HG03108 (cell line): ENCODE results near the gene JARID2.

Experiments
- ATAC-seq: cut with Tn5 transposase; IDR thresholded peaks from one replicate; pipeline ENCODE4 v1.9.1; 2021; ENCODE audit warnings: moderate library complexity; ENCODE audit not compliant: unreplicated experiment

JARID2 gene

DNA sequence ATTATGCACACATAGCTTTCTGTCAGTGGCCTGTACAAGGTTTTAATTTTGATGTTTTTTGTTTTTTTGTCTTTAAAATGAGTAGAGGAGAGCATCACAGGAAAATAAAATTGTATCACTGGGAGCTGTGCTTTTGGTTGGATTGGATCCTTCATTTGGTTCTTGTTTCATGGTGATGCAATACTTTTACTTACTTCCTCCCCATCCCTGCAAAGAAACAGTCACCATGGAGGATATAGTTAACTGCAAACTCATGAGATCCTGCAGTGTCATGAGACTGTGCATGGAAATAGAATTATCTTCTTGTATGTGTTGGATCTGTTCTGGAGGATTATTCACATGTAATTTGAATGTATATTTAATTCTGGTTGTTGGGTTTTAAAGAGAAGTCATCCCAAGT lies 122.3 kb downstream of the JARID2 start:
- ATAC-seq, result no peak

DNA sequence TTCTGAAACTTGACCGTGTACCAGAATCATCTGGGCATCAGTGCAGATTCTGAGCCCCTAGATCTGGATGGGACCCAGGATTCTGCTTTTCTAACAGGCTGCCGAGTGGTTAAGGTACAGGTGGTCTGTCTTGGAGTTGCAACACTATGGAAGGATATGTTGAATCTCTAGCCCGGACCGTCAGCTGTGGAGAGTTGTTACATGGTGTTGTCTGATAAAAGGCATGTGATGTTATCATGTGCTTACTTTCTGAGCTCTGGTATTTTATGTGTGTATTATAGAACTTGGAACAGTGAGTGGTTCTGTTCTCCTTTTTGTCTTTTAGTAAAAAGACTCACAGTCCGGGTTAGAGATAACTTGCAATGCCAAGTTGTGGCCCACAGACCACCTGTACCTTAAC lies 123.0 kb downstream of the JARID2 start:
- no peak for ATAC-seq

DNA sequence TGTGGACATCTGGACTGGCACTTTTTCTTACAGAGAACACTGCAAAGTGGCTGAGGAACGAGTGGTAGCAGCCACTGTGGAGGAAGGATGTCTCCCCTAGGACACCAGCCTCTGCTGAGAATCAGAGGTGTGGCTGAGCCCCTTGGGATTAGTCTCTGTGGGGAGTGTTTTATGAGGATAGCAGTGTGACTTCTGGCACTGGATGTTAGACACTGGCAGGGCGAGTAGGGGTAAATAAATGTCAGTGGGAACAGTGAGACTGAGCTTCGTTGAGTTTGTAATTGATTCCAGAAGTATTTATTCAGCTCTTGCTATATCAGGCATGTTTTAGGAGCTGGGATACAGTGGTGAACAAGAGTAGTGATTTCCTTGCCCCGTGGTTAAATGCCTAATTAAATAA lies 124.0 kb downstream of the JARID2 start:
- no peak for ATAC-seq

DNA sequence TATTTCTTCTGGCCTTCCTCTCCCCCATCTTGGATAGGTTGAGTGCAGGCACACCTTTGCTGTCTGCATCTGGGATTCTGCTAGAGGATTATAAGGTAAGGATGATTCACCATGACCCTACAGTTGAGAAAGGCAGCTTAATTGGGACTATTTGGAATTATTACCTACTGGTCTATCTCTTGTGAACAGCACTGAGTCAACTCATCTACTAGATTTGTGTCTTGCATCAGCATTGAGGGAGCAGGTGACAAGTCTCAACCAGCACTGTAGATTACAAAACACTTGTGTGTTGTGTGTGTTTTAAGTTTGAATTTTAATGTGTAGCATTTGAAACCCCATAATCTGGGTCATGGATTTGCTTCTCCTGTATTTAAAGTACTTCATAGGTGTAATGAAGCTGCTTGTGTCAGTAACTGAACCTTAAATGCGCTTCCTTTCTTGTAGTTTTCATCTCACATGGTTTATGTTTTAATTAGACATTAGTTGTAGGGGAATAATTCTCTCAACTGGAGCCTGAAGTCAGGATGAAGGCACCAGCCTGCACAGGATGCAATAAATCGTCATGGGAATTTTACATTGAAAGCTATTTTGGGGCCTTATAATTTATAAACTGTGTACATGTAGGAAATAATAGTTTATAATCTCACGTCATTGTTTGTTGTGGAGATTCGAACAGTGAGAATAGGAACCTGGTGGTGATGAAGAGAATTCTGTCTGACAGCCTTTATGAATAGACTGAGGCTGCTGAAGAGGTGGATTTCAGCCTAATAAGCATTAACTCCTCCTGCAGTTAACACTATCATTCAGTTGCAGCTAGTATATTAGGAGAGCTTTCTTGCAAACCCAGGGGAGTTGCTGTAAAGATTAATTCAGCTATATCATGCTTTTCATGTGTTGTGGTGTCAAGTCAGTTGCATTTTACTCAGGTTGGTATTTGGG lies 125.1 kb downstream of the JARID2 start:
- no peak for ATAC-seq

DNA sequence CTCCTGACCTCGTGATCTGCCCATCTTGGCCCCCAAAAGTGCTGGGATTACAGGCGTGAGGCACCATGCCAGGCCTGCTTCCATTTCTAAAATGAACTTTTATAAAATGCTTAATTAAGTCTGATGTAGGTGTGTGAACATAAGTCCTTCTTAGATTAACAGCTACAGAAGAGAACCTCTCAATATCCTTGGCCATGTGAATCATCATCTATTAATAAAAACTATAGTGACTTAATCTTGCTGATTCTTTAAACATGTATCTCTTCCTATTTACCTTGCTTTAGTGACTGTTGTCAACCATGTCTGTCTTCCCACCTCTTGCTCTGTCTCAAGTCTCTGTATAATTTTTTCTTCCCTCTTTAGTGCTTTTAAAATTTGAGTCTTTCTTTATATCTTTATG lies 127.1 kb downstream of the JARID2 start:
- ATAC-seq, result no peak

DNA sequence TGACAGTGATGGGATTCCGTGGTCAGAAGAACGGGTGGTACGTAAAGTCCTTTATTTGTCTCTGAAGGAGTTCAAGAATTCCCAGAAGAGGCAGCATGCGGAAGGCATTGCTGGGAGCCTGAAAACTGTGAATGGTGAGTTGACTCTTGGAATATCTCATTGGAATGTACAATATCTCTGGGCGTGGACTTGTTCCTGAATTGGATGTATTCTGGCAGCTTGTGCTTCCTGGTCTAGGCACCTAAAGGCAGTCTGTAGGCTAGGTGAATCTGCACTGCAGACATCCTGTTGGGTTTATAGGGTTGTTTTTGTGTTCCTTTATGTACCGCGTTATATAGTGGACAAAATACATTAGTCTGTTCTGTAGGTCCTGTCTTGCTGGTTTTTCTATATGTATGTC lies 128.2 kb downstream of the JARID2 start:
- ATAC-seq, result no peak

DNA sequence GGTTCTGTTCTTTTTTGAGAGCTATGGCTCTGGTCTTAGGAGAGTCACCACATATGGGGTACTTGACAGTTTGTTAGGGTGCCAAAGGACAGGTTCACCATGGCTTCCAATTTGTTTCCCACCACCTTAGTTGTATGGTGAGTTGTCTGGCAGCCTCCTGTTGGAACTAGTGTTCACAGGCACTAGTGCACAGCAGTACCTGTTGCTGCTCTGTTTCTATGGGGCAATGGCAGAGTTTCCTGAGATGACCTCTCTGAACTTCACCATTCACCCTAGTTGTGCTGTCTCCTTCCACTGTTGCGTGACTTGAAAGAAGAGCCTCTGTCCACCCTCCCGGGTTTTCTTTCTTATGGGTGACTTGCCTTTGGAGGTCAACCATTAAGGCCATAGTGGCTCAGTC lies 129.1 kb downstream of the JARID2 start:
- no peak for ATAC-seq

DNA sequence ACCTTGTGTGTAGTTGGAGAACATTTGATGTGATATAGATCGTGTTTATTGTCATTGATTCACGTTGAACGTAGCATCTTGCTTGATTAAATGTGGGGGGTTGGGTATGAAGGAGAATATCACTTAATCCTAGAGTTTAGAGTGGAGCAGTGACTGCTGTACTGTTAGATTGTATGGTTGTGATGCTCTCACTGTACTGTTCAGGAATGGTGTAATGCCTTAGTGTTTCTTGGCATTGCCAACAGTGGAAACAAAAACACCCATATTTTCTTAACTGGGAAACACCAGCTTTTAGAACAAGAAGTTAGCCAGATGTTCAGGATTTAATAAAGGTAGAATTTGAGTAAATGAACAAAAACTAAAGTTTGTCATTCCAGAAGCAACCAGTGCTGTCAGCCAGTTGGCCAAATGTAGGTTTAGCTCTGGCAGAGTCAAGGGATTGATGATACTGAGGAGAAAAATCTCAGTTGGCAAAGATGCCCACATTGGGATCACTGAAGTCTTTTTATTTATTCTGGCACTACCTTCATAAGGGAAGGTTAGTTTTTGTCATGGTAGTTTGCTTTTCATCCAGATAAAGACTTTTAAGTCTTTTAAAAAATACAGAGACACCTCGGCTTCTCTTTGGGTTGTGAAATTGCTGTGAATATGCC lies 129.9 kb downstream of the JARID2 start:
- ATAC-seq, result no peak

DNA sequence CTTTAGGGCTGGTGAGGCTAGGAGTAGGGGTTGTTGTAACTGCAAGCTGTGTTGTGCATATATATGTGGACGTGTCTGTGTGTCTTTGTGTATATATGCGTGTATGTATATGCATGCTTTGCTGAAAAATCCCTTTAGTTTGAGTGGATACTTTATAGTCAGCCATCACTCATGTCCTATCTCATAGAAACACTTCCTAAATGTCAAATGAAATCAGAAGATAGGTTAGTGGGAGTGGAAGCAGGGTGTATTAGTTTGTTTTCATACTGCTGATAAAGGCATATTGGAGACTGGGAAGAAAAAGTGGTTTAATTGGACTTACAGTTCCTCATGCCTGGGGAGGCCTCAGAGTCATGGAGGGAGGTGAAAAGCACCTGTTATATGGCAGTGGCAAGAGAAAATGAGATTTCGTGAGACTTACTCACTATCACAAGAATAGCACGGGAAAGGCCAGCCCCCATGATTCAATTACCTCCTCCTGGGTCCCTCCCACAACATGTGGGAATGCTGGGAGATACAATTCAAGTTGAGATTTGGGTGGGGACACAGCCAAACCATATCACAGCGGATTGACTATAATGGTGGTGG lies 131.1 kb downstream of the JARID2 start:
- no peak for ATAC-seq

DNA sequence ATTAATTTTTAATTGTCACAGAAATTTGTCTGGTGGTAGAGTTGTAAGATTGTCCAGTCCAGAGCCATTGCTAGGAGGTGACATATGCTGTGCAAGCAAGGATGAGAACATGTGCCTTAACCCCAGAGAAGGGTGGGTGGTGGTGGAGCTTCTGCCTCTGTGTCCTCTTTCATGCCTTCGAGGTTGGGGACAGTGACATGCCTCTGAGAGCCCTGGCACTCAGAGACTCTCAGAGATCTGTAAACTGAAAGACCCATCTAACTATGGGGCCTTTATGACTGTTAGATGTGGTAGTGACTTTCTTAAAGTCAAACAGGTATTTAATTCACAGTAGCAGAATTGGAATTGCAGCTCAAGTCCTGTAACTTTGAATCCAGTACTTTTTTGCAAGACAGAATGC lies 132.4 kb downstream of the JARID2 start:
- ATAC-seq, result no peak

DNA sequence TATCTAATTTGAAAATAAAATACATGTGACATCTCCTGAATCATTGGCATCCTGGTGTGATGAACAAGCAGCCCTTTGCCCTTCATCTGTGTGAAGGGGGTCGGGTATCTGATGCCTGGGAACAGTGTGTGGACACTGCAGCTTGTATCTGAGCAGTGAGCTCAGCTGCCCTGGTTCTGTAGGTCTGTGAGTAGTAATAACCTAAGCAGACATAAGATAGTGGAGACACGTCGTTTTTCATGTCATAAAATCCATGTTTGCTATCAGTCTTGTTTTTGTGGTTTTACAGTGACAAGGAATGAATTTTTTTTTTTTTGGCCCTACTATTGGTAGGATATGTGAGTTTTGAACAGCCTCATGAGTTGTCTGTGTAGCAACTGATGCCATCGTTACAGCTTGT lies 133.0 kb downstream of the JARID2 start:
- no peak for ATAC-seq

DNA sequence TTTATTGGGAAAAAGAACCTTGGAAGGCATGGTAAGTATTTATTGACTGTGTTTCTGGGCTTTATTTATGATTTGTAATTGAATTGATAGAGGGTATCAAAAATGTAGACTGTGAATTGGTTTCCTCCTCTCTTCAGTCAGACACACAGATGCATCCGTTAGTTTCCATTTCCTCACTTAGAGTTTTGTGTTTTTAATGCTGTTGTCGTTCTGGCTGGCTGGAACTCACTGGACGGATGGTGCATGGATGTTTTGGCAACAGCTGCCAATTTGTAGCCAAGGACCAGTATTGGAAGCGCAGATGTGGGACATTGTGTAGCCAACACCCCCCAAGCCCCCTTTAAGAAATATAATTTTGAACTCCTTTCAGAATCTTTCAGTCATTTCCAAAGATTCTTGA lies 134.5 kb downstream of the JARID2 start:
- ATAC-seq, result no peak

DNA sequence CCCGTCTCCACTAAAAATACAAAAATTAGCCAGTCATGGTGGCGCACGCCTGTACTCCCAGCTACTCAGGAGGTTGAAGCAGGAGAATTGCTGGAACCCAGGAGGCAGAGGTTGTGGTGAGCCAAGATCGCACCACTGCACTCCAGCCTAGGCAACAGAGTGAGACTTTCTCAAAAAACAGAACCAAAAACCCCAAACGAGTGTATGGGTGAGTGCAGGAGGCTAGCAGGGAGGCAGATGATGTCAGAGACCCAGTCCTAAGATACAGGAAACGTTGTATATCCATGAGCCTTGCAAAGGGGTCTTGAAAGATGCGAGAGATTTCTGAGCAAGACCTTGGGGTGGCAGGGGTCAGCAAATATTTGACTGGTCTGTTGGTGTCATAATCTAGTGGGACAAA lies 136.2 kb downstream of the JARID2 start:
- ATAC-seq, result no peak

DNA sequence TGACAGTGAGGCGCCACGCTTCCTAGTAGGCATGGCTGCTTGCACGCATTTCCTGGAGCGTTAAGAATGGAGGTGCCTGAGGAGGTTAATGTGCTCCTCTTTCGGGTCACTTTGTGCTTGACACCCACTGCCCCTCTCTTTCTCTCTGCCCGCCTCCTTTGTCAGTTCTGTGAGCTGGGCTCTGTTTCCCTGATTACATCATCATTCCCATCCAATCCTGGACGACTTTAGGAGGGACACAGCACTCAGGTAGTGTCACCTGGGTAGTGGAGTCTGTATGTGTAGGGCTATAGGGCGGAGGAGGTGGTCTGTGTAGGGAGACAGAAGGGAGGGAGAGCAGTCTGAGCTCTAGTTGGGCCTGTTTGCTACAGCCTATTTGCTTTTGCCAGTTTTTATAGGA lies 136.8 kb downstream of the JARID2 start:
- no peak for ATAC-seq

DNA sequence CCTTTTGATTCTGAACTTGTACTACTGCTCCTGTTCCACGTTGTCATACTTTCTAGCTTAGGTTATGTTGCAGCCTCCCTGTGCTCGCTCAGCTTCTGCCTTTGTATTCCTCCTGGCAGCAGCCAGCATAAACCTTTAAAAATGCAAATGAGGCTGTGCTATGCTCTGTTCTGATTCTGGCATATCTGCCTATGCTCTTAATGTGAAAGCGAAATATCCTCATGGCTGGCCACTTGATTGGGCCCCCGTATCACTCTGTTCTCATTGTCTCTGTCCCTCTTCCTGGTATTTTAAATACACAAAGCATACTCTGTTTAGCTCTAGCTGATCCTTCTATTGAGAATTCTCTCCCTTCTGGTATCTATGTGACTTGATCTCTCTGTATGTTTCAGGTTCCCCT lies 139.0 kb downstream of the JARID2 start:
- ATAC-seq, result no peak

DNA sequence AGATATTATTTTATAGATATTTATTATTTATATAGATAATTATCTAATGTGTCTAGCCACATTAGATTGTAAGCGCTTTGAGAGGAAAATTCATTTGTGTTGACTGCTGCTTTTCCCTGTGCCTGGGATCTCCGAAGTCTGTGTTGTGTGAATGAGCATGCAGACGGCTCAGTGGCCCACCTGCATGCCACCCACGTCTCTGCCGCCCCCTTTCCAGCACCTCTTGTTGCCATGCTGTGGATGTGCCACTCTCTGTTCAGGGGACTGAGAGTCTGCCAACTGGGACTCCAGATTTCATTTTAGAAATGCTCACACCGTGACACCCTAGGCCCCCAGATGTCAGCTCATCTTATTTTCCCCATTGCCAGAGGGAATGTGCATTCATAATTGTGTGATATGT lies 139.7 kb downstream of the JARID2 start:
- ATAC-seq, result no peak

DNA sequence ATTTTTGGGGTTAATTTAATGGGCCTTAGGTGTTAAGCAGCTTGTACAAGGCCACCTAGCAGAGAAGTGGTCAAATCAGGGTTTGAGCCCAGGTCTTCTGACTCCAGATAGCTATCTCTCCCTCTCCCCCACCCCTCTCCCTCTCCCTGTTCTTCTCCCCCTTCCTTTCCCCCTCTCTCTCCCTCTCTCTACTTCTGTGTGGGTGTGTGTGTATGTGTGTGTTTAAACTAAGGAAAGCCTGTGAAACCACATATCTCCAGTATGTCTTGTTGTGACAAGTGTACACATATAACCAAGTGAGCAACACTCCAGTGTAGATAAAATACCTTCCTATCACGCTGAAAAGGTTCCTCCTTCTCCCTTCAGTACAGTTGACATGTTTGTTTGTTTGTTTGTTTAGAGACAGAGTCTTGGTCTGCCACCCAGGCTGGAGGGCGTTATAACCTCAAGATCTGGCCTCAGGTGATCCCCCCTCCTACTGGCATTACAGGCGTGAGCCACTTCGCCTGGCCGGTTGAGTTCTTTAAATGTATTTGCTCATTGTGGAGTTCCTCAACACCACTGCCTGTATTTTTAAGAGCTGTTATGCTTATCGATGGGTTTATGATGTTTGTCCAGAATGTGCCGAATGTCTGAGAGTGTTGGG lies 140.4 kb downstream of the JARID2 start:
- no peak for ATAC-seq

DNA sequence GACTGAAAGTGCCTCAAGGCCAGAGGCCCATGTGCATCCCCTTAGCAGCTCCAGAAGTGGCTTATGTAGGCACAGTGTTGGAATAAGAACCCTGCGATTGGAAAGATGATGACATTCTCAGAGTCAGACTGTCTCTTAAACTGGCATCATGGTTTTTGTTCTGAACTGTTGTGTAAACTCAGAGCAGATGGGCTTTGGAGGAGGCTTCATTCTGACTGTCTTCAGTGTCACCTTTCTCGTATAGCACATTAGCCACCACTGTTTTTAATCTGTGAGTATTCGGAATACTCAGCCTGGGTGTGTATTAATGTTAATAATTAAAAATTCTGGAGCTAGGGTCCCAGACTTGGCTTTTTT lies 140.9 kb downstream of the JARID2 start:
- ATAC-seq, result no peak

DNA sequence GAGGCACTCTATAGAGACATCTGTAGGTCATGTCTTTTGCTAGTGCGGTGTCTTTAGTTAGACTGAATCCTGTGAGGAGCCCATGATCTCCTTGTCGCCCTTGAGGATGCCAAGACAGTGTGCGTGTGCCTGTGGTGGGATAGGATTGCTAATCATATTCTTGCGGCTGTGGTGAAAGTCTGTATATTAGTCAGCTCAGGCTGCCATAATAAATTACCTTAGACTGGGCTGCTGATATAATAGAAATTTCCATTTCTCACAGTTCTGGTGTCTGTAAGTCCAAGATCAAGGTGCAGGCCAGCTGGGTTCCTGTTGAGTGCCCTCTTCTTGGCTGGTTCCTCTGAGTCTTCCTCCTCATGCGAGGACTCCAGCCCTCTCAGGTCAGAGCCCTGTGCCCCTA lies 141.2 kb downstream of the JARID2 start:
- ATAC-seq, result no peak

DNA sequence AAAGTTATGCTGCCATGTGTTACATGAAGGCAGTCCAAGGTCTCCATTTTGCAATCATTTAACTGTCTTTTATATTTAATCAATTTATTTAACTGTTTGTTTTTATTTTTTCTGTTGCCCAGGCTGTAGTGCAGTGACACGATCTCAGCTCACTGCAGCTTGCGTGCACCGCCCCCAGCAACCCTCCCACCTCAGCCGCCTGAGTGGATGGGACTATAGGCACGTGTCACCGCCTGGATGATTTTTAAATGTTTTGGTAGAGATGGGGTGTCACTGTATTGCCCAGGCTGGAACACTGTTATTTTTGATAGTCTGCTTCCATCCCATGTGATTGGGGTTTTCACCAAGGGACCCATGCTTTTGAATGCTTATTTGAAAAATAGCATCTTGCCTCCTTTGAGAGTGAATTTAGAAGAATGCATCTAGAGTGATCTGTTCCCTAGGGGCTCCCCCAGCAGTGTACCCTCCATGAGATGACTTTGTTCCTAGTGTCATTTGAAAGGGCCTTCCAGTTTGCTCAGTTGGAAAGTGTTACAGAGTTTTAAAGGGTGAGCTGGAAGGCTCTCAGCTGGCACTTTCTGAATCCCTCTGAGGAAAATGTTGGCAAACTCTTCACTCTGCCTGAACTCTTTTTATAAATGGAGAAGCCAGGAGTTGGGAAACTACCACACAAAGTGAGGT lies 143.4 kb downstream of the JARID2 start:
- ATAC-seq, result no peak
